ENCODE data around the gene MZT2A.
"Not testable (repeated sequence)": the region's sequence is repeated elsewhere in the genome, so short reads cannot be mapped to it uniquely, and the experiment has no call there.

MZT2A gene

DNA sequence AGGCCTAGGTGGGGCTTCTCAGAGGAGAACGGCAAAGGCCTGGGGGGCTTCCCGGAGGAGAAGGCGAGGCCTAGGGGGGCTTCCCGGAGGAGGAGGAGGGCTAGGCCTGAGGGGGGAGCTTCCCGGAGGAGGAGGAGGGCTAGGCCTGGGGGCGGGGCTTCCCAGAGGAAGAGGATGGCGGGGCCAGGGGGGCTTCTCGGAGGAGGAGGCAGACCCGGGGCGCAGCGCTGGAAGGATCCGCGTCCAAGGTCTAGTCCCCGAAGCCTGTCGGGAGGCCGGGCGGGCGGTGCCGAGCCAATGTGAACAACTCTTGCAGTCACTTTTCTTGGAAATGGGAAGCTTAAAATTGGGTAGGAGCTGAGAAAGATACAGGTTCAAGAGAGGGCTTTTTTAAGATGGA, 46.3 kb downstream of the MZT2A start:
- no peak for DNase-seq

DNA sequence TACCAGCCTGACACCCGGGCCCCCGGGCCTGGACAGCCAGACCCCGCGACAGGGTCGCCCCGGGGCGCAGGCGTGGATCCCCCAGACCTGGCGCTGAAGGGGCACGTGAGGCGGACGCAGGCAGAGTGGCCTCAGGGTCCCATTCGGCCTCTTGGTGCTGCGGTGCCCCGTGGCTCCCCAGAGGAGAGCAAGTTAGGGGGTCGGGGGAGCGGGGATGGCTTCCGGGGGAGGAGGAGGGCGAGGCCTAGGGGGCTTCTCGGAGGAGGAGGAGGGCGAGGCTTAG, 46.7 kb downstream of the MZT2A start:
- not testable (repeated sequence) for DNase-seq

GRCh38 chr2:131444736-131445514, 47.3 kb downstream of the MZT2A start:
- DNase-seq = not testable (repeated sequence)

DNA sequence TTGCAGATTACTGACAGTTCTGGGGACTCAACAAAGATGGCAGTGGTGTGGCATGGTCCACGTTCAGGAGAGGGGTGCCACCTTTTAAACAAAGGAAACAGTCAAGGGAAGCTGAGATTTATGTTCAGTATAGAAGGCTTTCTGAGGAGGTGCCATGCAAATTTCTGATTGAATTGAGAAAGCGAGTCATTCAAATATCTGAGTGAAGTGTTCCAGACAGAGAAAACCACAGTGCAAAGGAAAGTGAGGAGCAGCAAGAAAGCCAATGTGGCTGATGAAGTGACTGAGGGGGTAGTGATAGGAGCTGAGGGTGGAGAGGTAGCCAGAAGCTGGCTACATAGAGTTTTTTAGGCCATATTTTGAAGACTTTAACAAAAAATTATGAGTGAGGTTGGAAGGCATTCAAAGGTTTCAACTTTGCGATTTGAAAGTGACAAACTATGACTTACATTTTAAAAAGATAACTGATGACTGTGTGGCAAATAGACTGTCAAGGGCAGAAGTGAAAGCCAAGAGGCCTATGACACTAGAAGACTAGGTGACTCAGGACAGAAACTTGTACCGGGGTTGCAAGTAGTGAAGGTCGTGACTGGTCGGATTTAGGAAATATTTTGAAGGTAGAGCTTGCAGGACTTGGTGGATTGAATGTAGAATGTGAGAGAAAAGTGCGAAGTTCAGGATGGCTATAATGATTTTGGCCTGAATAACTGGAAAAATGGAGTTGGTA, 51.3 kb downstream of the MZT2A start:
- not testable (repeated sequence) for DNase-seq
